GM04504 (cell line): ENCODE measurements around the gene JAKMIP3.

Source experiments
- DNase-seq: peaks from one replicate; pipeline ENCODE4 v3.0.0-alpha.2; 2012; ENCODE audit warnings: low read depth

Gene JAKMIP3

DNA sequence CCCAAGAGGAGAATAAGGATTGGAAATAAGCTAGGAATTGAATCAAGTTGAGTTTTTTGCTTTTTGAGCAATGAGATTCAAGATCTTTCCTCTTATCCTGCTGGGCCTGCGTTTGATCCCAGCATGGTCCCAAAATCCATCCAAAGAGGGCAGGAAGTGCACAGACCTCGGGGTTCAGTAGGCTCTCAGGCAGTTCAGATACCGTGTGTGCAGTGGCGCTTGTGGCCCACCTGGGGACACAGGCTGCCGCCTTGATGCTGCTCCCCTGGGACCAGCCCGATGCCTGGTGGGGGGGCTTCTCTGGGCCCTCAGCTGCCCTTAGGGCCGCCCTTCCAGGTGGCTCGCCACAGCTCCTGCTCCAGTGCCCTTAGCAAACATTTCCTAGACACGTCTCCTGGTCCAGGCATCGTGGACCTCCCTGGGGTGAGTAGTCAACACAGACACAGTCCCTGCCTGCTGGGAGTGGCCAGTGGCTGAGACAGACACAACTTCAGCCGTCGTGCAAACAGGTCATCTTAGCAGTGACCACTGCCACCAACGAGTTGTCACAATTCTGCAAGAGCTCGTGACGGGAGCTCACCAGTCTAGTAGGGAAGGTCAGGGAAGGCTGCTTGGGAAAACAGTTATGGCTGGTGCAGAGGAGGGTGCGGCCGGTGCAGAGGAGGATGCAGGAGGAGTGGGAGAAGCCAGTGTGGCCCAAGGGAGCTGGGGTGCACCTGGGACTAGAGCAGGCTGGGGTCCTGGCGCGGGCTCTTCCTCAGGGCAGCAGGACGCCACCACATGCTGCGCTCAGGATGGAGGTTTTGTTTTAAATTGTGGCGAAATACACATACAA is 21.7 kb upstream of the JAKMIP3 start:
- no peak for DNase-seq

DNA sequence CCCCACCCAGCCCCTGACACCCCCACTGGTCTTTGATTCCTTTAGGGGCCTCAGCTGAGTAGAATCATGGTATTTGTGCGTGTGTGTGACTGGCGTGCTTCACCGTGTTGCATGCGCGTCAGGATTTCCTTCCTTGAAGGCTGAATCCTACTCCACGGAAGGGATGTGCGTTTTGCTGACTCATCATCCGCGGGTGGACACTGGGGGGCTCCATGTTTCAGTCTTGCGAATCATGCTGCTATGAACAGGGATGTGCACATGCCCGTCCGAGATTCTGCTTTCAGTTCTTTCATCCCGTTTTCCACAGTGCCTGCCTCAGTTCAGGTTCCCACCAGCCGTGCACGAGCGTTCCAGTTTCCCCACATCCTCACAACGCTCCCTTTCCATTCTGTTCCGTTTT is 20.9 kb upstream of the JAKMIP3 start:
- no peak for DNase-seq

DNA sequence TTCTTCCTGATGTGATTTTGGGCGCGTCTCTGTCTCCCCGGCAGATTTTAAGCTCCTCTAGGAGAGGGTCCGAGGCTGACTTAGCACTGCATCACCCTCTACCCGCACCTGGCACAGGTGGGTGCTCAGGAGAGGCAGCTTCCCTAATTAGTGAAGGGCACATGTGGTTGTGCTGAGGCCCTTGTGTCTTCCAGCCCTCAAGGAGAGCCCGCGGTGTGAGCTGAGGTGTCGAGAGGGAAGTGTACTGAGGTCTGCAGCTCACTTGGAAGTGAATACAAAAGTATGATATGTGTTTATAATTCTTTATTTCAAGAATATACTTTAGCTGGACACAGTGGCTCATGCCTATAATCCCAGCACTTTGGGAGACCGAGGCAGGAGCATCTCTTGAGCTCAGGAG is 20.4 kb upstream of the JAKMIP3 start:
- DNase-seq, result no peak

DNA sequence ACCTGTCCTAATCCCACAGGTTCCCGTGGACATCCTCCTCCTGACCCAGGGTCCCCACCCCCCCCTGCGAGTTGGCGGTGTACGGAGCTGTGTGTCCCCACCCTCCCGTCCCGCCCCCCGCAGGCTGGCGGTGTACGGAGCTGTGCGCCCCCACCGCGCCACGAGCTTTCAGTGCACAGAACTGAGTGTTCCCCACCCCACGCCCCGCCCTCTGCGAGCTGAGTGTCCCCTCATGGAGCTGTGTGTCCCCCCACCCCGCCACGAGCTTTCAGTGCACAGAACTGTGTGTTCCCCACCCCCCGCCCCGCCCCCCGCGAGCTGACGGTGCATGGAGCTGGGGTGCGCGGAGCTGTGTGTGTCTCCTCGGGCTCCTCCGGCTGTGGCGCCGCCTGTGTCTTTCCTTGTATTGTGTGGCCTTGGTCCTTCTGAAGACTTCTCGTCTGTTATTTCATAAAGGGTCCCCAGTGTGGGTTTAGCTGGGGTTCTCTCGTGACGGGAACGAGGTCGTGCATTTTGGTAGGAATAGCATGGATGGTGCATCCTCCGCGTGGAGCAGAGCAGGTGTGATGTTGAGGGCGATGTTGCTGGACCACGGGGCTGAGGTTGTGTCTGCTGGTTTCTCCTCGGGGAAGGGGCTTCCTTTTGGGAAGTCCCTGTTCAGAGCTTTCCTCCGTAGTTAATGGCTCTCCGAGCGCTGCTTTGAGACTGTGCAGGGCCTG is 18.0 kb upstream of the JAKMIP3 start:
- DNase-seq, result no peak

DNA sequence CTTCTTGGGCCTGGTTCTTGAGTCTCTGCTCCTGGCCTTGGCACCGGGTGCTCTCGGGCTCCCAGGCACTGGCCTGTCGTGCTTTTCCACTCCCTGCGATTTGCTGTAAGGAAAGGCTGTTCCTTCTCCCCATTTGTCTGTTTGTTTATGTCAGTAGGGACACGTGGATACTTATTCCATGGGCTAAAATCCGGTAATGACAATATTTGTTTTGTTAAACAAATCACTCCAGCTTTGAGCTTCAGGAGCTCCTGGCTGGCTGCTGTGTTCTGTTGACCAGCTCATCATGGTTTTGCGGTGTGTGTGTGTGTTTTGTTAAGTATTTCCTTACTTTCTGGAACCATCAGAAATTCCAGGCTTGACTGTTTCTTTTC is 17.5 kb upstream of the JAKMIP3 start:
- no peak for DNase-seq

DNA sequence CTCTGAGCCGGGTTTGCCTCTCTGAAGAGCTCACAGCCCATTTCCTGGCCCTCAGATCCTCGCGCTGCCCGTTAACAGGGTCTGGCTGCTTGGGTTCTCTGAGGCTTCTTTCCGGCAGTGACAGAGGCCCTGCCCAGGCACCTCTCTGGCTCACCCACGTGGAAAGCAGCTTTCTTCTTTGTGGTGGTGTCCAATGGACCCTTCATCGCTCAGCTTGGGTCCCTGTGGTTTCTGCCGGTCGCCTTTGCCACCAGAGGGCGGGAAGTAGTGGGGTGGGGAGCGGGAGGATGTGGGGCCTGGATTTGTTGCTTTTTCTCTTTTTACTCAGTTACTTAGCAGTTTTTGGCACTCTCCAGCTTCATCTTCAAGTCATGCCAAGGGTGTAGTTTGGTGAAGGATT is 15.6 kb upstream of the JAKMIP3 start:
- no peak for DNase-seq

- DNase-seq, result no peak
These were observed 13.6 kb upstream of the JAKMIP3 start for GRCh38 chr10:132052124-132052523.

GRCh38 chr10:132054564-132054963 is 11.2 kb upstream of the JAKMIP3 start:
- no peak for DNase-seq

GRCh38 chr10:132055616-132056015 is 10.1 kb upstream of the JAKMIP3 start:
- no peak for DNase-seq

GRCh38 chr10:132056663-132057062 is 9.1 kb upstream of the JAKMIP3 start:
- DNase-seq, result no peak

GRCh38 chr10:132057191-132057681 is 8.5 kb upstream of the JAKMIP3 start:
- DNase-seq, result no peak

GRCh38 chr10:132058111-132058745 is 7.5 kb upstream of the JAKMIP3 start:
- no peak for DNase-seq

GRCh38 chr10:132058793-132059759 is 6.7 kb upstream of the JAKMIP3 start:
- DNase-seq, result no peak

GRCh38 chr10:132059760-132060508 is 5.8 kb upstream of the JAKMIP3 start:
- DNase-seq, result no peak

DNA sequence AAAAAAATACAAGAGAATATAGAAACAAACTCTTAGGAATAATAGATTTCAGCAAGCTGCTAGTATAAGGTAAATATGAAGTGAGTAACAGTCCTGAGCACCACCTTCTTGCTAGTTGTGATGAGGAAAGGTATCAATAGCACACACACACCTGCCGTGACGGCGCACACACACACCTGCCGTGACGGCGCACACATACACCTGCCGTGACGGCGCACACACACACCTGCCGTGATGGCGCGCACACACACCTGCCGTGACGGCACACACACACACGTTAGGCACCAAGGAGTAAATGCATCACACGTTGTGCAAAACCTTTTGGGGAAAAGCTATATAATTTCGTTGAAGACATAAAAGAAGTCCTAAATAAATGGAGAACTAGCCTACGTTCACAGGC is 4.7 kb upstream of the JAKMIP3 start:
- DNase-seq, result no peak

DNA sequence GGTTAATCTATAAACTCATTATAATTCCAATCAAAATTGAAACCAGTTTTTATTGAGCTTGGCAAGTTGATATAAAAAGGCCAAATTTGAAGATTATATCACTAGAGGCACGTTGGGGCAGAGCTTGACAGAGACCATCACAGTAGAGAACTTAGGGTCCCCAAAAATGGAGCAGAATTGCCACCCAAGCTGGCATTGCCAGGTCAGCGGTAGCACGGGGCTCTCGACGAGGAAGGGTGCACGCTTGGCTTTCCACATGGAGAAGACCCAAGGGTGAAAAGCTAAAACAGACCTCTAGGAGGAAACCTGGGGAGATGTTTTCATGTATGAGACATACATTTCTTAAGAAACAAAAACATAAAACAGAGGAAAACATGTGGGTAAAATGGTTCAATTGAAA is 4.3 kb upstream of the JAKMIP3 start:
- DNase-seq, result no peak

- no peak for DNase-seq
These were observed 3.6 kb upstream of the JAKMIP3 start for GRCh38 chr10:132062116-132062515.

GRCh38 chr10:132062641-132063390 is 2.9 kb upstream of the JAKMIP3 start:
- no peak for DNase-seq

DNA sequence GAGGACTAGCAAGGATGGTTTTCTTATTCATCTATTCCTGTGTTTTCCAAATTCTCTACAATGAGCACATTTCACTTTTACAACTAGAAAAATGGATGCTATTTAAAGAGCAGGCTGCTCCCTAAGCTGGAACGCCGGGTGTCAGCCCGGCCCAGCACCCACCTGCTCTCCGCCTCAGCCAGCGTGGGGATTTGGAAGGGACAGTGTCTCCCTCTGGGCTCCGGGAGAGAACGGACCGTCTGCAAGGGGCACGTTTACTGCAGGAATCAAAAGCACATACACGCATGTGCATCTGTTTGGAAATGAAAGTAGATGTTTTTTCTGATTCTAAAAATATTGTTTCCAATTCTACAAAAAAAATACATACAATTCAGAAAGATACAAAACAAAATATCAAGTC is 2.3 kb upstream of the JAKMIP3 start:
- no peak for DNase-seq

GRCh38 chr10:132064082-132064755 is 1.5 kb upstream of the JAKMIP3 start:
- DNase-seq, result no peak
